HG03097 (cell line): Measurements from ENCODE around the gene PRAC1.

Experiments used
- ATAC-seq: cut with Tn5 transposase; IDR thresholded peaks from one replicate; pipeline ENCODE4 v1.9.1; 2021; ENCODE audit not compliant: unreplicated experiment, low FRiP score

Gene PRAC1

GRCh38 chr17:48715496-48716399 lies 6.6 kb downstream of the PRAC1 start:
- ATAC-seq = no peak

- no peak for ATAC-seq
These were observed 11.2 kb downstream of the PRAC1 start for GRCh38 chr17:48711128-48711527.

- no peak for ATAC-seq
These were observed 17.7 kb downstream of the PRAC1 start for GRCh38 chr17:48704361-48705248.

- no peak for ATAC-seq
These were observed 20.3 kb downstream of the PRAC1 start for GRCh38 chr17:48701864-48702532.

- no peak for ATAC-seq
These were observed 29.1 kb downstream of the PRAC1 start for GRCh38 chr17:48693178-48693577.

- ATAC-seq = no peak
These were observed 30.3 kb downstream of the PRAC1 start for GRCh38 chr17:48692049-48692448.

- ATAC-seq = no peak
These were observed 31.7 kb downstream of the PRAC1 start for GRCh38 chr17:48690655-48691054.

- no peak for ATAC-seq
These were observed 40.7 kb downstream of the PRAC1 start for GRCh38 chr17:48681609-48682008.

- no peak for ATAC-seq
These were observed 42.8 kb downstream of the PRAC1 start for GRCh38 chr17:48679385-48680096.

- ATAC-seq = peak; percentile 71
These were observed 44.0 kb downstream of the PRAC1 start for GRCh38 chr17:48678141-48678971.

- no peak for ATAC-seq
These were observed 45.3 kb downstream of the PRAC1 start for GRCh38 chr17:48676963-48677558.

- ATAC-seq = no peak
These were observed 50.0 kb downstream of the PRAC1 start for GRCh38 chr17:48672340-48672739.
